IPS-18c (cell line): ENCODE data around the gene CAV3.
"Not testable (repeated sequence)": the region's sequence is repeated elsewhere in the genome, so short reads cannot be mapped to it uniquely, and the experiment has no call there.

ENCODE experiments used
- H3K4me3 ChIP-seq: 2 replicates; pipeline ENCODE4 v1.7.0; 2013; ENCODE audit warnings: low read depth, mild to moderate bottlenecking, low read length, moderate library complexity; ENCODE audit not compliant: insufficient read depth
- H3K9me3 ChIP-seq: one replicate; pipeline ENCODE4 v1.6.1; 2013; ENCODE audit warnings: mild to moderate bottlenecking, low read length, moderate library complexity; ENCODE audit not compliant: control insufficient read depth, insufficient read depth

The CAV3 gene

DNA sequence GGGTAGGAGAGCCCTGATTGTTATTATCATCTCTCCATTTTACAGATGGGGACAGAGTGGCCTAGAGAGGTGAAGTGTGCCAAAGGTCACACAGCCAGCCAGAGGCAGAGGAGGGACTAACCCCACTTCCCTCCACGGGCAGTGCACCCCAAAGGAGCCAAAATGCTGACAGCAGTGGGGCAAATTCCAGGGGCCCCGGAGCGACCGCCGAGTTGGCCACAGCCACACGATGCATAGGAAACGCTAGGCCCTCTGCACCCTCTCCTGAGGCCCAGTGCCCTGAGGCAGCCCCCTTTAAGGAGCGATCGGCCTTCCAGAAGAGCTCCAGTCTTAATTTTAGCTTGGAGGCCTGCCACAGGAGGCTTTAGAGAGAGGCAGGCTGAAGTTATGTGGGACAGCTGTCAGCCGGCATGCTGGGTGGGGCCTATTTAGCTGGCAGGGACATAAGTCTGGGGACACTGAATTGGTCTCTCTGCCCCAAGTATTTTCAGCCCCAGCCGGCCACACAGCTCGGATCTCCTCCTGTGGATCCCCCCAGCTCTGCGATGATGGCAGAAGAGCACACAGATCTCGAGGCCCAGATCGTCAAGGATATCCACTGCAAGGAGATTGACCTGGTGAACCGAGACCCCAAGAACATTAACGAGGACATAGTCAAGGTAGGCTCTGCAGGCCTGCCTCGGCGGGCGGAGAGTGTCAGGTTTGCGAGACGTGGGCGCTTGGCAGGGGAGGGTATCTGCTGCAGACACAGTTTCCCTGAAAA lies at the start of gene CAV3:
Gene CAV3, plus strand, starts transcription at position 471 of the 763 bp plus-strand sequence. Its CDS starts 75 bp downstream, at position 546.
- no peak within 1 kb of the TSS for H3K4me3 ChIP-seq
- no peaks in the 10 kb centered on the region for H3K9me3 ChIP-seq

DNA sequence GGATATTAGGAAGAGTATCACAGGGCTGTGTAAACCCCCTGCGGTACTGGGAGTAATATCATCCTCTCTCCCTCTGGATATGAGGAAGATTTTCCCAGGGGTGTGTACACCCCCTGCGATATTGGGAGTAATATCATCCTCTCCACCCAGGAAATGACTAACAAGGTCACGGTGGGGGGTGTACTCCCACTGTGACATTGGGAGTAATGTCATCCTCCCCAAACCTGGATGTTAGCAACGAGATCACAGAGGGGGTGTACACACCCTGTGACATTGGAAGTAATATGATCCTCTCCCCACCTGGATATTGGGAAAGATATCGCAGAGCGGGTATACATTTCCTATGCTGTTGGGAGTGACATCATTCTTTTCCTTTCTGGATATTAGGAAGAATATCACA lies 48.6 kb upstream of the CAV3 start:
- H3K9me3 ChIP-seq, H3K4me3 ChIP-seq: not testable (repeated sequence)

DNA sequence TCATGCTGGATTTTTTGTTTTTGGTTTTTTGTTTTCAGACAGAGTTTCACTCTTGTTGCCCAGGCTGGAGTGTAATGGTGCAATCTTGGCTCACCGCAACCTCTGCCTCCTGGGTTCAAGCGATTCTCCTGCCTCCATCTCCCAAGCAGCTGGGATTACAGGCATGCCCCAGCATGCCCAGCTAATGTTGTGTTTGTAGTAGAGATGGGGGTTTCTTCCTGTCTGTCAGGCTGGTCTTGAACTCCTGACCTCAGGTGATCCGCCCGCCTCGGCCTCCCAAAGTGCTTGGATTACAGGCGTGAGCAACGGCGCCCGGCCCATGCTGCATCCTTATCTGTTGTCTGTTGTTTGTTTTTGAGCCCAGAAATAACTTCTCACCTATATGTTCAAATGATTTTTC lies 42.3 kb upstream of the CAV3 start:
- H3K9me3 ChIP-seq, H3K4me3 ChIP-seq: not testable (repeated sequence)

DNA sequence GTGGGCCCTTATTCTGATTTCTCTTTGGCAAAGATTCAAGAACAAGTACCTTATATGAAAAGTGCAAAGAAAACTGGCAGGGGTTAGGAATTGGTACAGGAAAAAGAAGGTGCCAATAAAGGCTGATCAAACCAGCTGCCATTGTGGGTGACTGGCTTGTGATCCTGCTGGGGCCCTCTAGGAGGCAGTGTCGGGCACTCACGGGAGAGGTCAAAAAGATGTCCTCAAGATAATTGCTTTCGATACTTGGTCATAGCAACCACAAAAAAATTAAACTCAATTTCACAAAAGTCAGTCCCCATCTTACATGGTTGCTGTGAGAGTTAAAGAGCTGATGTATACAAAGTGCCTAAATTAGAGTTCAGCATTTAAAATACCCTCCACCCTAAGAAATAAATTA lies 31.0 kb upstream of the CAV3 start:
- no peak overlapping the region for H3K4me3 ChIP-seq
- H3K9me3 ChIP-seq, result peaks cover 4% of the 10 kb centered on the region

DNA sequence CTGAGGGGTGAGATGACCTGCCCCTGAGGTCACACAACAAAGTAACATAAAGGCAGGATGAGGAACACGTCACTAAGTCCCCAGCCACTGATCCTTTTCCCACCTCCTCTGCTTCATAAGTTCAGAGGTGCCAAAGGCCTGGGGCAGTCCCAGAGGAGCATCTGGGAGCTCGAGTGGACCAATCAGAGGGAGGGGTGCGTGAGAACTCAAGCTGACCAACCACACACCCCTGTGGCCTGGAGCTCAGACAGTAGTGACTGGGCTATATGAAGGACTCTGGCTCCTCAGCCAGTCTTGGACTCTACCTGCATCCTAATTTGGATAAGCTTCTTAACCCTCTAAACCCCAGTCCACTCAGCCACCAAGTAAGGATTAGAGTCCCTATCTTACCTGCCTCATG lies 28.0 kb upstream of the CAV3 start:
- Histone ChIP-seq H3K4me3 (no peak overlapping the region), H3K9me3 (peaks cover 6% of the 10 kb centered on the region)

DNA sequence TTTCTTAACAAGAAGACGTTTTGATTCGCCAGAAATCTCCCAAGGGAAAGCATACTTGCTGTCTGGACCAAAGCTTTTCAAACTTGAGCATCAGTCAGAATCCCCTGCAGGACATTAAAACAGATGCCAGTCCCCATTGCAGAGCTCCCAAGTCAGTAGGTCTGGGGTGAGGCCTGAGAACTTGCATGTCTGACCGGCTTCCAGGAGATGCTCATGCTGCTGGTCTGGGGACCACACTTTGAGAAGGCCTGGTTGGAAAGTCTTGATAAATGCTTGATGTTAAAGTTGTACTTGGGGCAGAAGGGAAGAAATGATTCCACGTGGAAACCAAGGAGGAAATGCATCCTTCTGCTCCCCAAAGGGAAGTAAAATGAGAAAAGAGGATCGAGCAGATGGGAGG lies 24.3 kb upstream of the CAV3 start:
- Histone ChIP-seq H3K9me3 (peaks cover 6% of the 10 kb centered on the region), H3K4me3 (no peak overlapping the region)

DNA sequence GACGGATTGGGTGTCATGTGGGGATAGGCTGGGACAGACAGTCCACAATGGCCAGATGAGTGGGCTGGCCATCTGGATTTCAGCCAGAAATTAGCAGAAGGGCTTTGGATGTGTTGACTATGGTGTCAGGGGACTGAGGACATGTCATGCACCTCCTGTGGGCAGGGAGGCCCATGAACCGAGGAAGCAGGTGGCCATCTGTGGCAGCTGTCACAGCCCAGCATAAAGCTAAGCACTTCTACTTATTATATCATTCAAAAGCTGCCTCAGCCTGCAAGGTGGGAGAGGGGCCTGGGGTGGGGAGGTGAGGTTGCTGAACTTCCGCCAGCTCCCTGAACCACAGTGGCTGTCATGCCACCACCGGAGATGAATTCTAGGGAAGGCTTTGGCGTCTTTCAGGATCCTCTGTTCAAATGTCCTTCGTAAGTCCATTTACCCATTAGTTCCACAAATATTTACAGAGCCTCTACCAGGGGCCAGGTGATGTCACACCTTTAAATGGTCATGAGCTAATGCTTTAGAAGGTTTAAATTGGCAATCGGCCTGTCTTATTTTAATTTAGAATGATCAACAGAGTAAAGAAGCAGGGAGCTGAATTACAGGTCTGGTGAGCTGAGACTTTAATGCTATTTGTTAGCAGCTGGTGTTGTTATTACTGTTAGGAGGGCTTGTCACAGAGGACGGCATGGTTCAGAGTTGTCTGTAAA lies 23.6 kb upstream of the CAV3 start:
- Histone ChIP-seq H3K9me3 (peaks cover 6% of the 10 kb centered on the region), H3K4me3 (no peak overlapping the region)

DNA sequence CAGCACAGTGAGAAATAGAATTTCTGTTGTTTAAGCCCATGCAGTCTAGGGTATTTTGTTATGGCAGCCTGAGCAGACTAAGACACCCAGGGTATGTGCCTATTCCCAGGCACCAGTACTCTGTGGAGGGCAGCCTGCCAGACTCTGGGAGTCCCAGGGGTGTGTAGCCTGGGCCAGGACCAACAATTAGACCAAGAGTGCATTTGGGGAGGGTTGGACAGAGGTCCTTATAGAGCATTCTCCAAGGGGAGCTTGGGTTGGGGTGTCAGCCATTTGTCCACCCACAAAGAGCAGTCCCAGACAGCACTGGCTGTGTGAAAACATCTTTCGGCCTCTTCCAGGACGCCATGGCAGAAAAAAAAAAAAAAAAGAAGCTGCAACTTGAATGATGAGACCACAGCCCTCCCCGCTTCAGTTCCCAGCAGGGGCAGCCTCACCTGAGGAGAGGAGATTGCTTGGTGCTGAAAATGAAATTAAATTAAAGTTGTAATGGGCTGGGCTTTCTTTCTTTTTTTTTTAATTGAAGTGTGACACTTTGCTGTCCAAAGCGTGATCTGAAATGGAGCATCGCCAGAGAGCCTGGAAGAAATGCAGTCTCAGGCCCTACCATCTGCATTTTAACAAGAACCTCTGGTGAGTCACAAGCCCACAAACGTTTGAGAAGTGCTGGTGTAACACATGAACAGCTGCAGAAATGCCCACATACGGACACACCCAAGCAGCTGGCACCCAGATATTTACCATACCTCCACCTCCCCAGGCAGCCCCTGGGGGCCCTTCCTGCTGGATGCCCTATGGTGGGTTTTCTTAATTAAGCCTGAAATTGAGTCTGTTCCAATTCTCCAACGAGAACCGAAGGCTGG lies 21.3 kb upstream of the CAV3 start:
- peaks cover 5% of the 10 kb centered on the region for H3K9me3 ChIP-seq
- H3K4me3 ChIP-seq, result no peak overlapping the region

DNA sequence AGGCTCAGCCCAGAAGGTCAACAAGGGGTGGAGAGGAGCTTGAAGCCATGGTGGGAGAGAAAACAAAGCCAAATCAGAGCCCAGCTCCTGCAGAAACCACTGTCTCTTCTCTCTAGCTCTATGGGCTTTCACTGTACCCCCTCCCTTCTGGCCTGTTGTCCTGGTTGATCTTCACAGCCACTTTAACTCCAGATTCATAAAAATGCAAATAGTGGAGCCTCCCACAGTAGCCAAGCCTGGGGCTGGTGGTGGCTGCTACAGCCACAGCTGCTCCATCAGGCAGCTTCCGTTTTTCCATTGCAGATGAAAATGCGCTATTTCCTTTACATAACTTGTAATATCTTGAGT lies 20.7 kb upstream of the CAV3 start:
- H3K9me3 ChIP-seq, result peaks cover 5% of the 10 kb centered on the region
- no peak overlapping the region for H3K4me3 ChIP-seq

DNA sequence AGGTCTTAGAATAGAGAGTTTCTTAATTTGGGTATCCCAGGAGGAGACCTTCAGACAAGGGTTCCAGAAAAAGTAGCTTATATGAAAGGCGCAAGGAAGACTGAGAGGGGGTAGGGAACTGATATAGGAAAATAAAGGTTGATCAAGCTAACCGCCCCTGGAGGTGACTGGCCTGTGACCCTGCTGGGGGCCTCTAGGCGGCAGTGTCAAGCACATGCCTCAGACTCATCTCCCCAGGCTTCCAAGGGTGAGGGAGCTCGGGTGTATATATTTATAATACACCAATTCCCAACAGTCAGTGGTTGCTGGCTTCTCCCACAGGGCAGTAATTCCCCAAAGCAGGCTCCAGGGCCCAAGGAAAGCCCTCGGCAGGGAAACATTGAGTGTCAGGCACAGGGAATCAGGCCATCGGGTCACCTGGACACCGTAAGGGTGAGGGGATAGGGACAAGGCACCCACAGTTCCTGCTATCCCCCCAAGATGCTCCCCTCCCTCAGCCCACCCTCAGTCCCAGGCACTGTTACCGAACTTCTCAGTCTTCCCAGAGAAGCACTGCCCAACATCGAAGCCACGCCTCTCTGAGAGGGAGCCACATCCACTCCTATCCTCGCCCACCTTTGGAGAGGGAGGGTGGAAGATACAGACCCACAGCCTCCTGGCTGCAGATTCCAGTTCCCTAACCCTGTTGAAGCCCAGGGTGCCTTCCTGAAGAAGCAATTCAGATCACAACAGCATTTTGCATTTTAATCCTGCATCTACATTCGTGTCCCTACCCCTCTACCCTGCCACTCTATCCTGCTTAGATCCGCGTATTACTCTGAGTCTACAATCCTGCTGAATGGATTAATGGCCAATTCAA lies 19.5 kb upstream of the CAV3 start:
- Histone ChIP-seq H3K9me3 (peaks cover 5% of the 10 kb centered on the region), H3K4me3 (no peak overlapping the region)

DNA sequence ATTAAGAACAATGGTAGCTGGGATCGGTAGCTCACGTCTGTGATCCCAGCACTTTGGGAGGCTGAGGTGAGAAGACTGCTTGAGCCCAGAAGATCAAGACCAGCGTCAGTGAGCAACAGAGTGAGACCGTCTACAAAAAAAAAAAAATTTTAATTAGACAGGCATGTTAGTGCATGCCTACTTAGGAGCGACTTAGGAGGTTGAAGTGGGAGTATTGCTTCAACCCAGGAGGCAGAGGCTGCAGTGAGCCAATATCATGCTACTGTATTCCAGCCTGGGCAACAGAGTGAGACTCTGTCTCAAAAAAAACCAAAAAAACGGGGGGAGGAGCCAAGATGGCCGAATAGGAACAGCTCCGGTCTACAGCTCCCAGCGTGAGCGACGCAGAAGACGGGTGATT lies 17.8 kb upstream of the CAV3 start:
- not testable (repeated sequence) for H3K9me3 ChIP-seq, H3K4me3 ChIP-seq

DNA sequence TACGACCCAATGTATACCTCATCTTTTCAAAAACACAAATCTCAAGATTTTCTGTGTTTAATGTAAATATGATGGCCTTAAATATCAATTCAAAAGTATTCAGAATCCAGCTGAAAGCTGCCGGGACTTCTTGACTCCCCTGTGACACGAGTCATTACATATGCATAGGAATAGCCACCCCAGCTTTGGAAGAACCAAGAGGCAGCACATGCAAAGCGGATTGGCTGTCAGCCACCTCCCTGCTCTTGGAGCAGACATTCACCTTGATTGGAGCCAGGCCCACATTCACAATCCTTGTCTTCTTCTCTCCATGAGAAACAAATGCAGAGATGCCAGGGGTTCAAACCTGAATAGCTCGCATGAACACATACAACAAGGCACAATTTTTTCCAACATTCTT lies 10.8 kb upstream of the CAV3 start:
- Histone ChIP-seq H3K9me3 (no peaks in the 10 kb centered on the region), H3K4me3 (no peak overlapping the region)

DNA sequence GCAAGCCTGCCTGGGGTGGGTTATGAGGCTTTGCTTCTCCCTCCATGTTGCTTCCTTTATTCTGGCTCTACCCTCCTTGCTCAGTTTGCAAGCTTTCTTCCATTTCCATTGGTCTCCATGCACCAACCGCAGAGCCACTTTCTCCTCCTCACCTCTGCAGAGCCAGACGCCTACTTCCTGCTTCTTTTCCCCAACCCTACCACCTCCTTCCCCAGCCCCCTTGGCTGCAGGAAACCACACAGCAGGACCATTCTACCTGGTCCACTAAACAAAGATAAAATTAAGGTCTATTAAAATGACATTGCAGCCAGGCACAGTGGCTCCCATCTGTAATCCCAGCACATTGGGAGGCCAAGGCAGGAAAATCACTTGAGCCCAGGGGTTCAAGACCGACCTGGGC lies 10.0 kb upstream of the CAV3 start:
- no peaks in the 10 kb centered on the region for H3K9me3 ChIP-seq

DNA sequence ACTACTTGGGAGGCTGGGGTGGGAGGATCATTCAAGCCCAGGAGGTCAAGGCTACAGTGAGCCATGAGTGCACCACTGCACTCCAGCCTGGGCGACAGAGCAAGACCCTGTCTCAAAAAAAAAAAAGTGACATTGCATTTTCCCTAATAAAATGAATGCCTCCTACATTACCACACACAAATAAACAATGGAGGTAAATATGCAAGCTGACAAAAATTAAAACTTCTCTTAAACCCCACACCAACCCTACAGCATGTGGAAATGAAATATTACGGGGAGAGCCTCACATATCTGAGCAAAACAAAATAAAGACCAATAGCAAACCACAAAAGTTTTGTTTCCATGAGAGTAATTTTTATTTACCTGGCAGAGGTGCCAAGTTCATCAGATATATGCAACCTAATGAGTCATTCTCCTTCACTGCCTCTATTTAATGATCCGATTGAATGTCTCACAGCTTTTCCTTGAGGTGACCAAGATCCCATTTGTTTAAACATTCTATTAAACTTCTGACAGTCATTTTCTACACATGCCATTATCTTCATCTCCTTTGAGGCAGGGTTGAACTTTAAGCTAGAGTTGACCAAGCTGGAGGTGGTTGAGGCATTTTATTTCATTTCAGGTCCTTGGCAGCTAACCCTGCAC lies 9.4 kb upstream of the CAV3 start:
- H3K4me3 ChIP-seq, result no peak overlapping the region
- no peaks in the 10 kb centered on the region for H3K9me3 ChIP-seq

More for the DNA sequence above, 10.0 kb upstream of the CAV3 start:
- H3K4me3 ChIP-seq, result no peak overlapping the region

DNA sequence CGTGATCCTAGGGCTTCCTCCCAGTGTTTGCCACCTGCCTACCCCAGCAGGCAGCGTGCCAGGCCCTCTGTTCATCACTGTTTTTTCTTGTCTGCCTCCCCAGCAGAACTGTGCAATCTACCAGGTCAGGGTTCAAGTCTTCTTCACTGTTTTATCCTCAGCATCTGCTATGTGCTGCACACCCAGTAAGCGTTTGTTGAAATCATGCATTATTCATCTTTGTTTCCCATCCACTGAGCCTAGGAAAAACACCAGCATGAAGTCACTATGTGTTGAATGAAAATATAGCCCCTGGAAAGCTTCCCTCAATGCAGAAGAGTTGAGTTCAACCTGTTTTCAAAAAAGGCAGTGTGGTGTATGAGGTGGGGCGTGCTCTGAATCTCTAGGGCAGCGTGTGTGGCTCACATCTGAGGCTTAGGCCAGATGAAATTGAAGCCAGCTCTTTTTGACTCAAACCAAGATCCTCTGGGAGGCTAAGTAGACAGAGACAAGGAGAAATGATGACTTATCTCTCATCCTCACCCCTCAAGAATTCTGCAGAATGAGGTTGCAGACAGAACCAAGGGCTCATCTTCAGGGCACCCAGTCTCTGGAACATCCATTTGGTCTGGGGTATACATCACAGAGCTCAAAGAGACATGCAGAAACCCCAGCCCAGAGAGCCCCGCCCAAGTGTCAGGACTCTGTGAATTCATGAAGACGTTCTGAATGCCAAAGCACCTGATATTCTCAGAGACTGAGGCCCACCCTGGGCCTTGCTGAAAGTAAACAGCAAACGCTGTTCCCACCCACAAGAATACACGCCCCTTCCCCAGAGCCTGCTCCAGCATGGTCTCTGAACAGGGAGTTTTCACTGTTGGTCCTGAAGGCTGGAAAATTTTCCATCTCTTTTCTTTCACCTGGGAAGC lies 5.7 kb upstream of the CAV3 start:
- H3K4me3 ChIP-seq, result no peak overlapping the region

DNA sequence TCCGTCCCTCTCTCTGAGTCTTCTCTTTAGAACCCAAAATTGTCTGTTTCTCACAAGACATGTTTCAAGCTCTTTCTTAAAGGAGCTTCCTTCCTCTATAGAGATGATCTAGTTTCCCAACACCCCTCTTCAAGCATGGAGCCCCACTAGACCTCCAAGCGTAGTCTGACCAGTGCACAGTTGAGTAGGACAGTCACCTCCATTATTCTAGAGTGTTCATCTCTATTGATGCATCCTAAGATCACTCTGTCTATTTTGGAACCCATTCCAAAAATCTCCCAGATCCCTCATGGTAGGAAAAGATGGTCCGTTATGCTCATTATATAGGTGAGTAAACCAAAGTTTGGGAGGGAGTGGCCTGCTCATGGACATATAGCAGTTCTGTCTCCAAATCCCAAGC lies 4.1 kb upstream of the CAV3 start:
- no peaks in the 10 kb centered on the region for H3K9me3 ChIP-seq
- H3K4me3 ChIP-seq, result no peak overlapping the region

More for the DNA sequence above, 5.7 kb upstream of the CAV3 start:
- H3K9me3 ChIP-seq, result no peaks in the 10 kb centered on the region
